ENCODE results near the gene GTPBP4. TPM values are rescaled to one million over a fixed set of nuclear protein-coding genes. Genes with fewer than 3 reads are reported as not detected.

The GTPBP4 gene
- total RNA-seq (2022; extraction: Qiagen RNA extraction; ENCODE audit: low read depth), result 100 to 115 TPM (median 107 TPM) in 5 replicates

GRCh38 chr10:987870-988666 is at the start of gene GTPBP4:
TSS of gene GTPBP4 (plus strand) at chr10:988434. CDS start at chr10:988480, 46 bp downstream.

DNA sequence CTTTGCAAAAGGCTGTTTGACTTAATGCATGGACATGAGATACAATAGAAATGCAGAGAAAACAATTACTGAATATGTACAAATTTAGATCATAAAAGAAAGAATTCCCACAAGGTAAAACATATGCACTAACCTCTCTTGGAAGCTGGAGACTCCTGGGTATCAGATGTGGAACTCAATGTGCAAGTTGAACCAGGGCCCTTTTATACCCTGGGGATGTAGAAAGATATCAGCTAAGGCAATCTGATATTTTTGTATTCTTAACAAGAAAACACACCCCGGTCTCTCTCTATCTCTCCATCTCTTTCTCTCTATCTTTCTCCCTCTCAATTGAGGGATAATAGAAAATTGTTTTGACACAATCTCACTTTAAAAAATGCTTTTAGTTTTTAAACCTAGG is 37.4 kb downstream of the GTPBP4 start, which contains the start of gene IDI2:
Gene IDI2, minus strand, starts transcription at position 177 of the 400 bp plus-strand sequence. CDS start 1,136 bp downstream, outside the sequence.

GRCh38 chr10:1048732-1049424 is 60.6 kb downstream of the GTPBP4 start, which contains the start of gene IDI1:
TSS of gene IDI1 (minus strand) at chr10:1049119. CDS start at chr10:1049003, 116 bp downstream.

GRCh38 chr10:1056326-1057105 is 68.3 kb downstream of the GTPBP4 start, which contains the start of gene WDR37:
TSS of gene WDR37 (plus strand) at chr10:1056385. CDS start at chr10:1072156, 15,771 bp downstream.

Other genes with a start within 250 kb of the GTPBP4 start
- 30.7 to 37.6 TPM (median 37.2 TPM) in 5 replicates for gene LARP4B, start 56.7 kb upstream of the GTPBP4 start, total RNA-seq (2022; extraction: Qiagen RNA extraction; ENCODE audit: low read depth)
- gene IDI2, start 37.4 kb downstream of the GTPBP4 start, total RNA-seq (2022; extraction: Qiagen RNA extraction; ENCODE audit: low read depth), result not detected in 5 replicates
- gene IDI1, start 60.7 kb downstream of the GTPBP4 start, total RNA-seq (2022; extraction: Qiagen RNA extraction; ENCODE audit: low read depth), result 25.6 to 33.0 TPM (median 29.8 TPM) in 5 replicates
- 7.4 to 8.5 TPM (median 7.8 TPM) in 5 replicates for gene WDR37, start 68.0 kb downstream of the GTPBP4 start, total RNA-seq (2022; extraction: Qiagen RNA extraction; ENCODE audit: low read depth)

Data from A549 treated with GW870086 at 1 μM for 4 hours (cell line).